GM18909 (cell line): ENCODE data around the gene NECAB3.

Experiments used
- ATAC-seq: cut with Tn5 transposase; IDR thresholded peaks from one replicate; pipeline ENCODE4 v1.9.1; 2021; ENCODE audit warnings: mild to moderate bottlenecking; ENCODE audit not compliant: unreplicated experiment, poor library complexity

Gene NECAB3

DNA sequence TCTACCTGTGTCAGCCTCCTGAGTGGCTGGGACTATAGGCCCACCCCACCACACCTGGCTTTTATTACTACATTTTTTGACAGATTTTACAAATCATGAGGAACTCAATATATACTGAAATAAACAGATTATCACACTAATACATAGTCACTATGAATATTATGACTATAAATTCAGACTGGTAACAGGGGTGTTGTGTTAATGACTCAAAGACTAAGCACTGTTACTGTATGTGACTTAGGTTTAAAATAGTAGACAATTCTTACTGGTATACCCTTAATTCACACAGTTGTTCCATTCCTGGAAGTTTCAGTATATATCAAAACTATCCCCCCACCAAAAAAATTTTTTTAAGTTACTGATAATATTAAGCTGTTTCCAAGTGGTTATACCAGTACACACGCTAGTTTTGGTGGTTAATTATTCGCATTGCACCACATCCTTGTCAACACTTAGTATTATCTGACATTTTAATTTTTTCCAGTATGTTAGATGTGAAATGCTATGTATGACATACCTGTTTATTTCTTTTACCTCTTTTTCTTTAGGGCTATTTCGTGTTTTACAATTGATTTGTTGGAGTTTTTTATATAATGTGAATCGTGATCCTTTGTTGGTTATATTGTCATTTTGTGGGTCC, 46.5 kb downstream of the NECAB3 start:
- ATAC-seq = no peak

DNA sequence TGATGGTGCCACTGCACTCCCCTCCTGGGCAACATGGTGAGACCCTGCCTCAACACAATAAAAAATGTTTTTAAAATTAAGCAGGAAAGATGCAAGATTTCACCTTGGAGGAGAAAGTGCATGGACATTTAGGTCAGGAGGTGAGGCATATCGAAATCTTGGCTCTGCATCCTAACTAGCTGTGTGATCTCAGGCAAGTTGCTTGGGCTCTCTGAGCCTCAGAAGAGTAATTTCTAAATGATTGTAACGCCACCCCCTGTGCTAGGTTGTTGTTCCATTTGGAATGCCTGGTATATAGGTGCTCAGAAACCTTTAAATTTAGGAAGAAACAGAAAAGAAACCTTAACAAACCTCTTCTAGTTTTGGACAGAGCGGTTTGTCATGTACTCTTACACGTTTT, 48.0 kb downstream of the NECAB3 start:
- ATAC-seq = no peak

DNA sequence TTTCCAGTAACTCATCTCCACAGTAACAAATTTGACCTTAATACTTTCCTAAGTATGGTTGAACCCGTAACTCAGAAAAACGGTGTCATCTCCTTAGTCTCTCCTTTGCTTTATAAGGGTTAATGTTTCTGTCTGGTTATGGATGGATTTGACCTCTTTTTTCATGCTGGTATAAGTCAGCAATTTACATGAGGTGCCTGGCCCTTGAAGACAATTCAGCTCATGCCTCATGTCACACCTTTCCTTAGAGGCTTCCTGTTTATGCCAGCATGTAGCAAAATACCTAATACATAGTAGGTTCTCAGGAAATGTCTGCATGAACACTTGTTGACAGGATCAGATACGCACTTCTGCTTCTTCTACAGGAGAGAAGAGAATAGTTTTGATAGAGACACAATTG, 49.8 kb downstream of the NECAB3 start:
- ATAC-seq = no peak

DNA sequence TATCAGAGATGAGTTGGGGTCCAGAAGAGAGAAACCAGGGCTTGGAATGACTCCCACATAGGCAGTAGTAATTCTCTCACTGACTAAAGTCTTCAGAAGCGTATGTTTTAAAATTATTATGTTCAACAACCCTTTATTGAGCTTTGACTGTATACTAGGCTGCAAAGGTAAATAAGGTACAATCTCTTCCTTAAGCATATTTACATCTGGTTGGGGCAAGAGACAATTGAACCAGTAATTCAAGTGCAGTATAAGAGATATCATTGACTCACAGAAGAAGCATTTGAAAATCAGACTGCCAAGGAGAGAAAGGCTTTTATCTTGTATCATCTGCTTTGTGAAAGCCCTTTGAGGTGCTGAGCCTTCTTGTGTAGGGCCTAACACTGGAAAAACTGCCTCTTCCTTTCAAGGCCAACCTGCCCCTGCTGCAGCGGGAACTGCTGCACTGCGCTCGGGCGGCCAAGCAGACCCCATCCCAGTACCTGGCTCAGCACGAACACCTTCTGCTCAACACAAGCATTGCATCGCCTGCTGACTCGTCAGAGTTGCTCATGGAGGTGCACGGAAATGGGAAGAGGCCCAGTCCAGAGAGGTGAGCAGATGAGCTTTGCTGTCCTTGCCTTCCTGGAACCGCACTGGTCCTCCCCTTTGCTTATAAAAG, 51.4 kb downstream of the NECAB3 start:
- ATAC-seq = no peak

DNA sequence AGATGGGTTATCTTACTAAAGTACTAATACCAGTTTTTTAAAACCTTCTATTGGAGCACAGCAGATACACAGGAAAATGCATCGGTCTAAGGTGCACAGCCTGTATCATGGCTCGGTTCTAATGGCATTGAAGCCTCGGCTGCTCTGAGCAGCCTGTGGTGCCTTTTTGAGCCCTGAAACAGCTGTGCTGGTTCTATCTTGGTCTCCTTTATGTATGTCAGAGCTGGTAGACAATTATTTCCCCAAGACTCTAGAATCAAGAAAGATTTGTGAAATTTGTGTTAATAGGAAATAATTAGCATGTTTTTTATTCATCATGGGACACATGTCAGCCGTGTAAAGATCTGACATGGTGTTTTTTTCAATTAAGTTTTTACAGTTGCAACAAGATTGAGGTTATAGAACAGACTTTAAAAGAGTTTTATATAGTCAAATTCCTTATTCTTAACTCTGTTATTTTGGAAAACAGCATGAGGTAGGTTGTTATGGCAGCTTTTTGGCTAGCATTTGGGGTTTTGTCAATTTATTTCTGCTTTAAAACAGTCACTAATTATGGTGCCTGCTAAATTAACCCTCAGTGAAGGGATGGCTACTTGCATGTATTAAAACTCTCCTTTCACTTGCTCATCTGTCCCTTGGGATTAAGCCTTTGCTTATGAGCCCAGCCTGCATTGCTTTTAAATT, 52.4 kb downstream of the NECAB3 start:
- ATAC-seq = no peak

DNA sequence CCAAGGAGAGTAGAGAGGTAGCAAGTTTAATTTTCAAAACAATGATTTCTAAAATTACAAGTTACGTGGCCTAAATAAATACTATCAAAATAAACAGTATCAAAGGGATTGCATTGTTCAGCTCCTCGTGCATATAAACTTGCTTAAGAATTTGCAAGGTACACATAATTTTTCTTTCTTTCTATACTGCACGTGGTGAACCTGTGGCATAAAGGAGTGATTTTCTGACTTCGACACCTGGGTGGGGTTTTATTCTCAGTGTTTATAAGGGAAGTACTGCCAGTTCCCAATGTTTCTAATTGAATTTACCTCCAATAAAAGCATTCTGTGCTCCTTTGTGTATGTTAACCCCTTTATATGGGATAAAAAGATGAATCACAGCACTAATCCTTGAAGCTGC, 62.2 kb downstream of the NECAB3 start:
- no peak for ATAC-seq

DNA sequence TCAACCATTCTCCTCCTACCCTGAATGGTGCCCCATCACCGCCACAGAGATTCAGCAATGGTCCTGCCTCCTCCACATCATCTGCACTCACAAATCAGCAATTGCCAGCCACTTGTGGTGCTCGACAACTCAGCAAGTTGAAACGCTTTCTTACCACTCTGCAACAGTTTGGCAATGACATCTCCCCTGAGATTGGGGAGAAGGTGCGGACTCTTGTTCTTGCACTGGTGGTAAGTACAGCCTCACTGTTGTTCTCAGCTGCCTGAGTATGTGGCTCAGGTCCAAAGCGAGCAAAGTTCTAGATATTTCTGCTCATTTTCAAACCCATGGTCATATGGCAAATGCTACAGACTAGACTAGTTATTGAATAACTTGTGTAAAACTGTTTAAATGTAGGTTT, 63.1 kb downstream of the NECAB3 start:
- ATAC-seq = no peak

DNA sequence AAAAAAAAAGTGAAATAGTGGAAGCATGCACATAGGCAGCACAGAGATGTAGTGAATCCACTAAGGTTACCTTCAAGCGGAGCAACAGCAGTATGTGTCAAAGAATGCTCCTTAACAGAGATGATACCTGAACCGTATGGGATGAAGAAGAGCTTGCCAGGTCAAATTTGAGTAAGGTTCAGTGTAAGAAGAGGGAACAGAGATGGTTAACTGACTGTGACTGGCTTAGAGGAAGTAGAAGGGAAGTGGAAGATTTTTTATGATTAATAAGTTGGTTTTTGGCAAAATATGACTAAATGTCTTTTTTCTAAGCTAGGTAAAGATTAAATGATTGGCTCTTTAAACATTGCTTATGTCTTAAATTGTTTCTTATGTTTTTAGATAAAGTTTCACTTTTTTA, 64.7 kb downstream of the NECAB3 start:
- ATAC-seq = no peak
